HEK293 (cell line): ENCODE data around the gene DHRS11.

ENCODE experiments used
- CTCF ChIA-PET: fragments of 350-600 bp; formaldehyde crosslinking; extraction: SDS; loops from one replicate; lab custom pipeline; 2021; ENCODE audit warnings: antibody characterized with exemption; lab: Yijun Ruan, JAX
- POLR2A ChIA-PET: fragments of 300-600 bp; formaldehyde crosslinking; extraction: SDS; loops from one replicate; lab custom pipeline; 2020; ENCODE audit warnings: antibody characterized with exemption, inconsistent platforms; lab: Yijun Ruan, JAX
- H3K27ac ChIP-seq: fragments of 200-500 bp; sonication (Bioruptor generic); 2 replicates; pipeline ENCODE4 v1.5.1; 2014; ENCODE audit warnings: low read depth, low read length, control low read depth, inconsistent platforms; ENCODE audit errors: extremely low read depth
- H3K36me3 ChIP-seq, 2 experiments: fragments of 200-500 bp in 1 of 2; sonication (Bioruptor generic) in 1 of 2; 1 replicate in 1 of 2; 2 replicates in 1 of 2; pipeline ENCODE4 v1.5.1; 2014 to 2017; ENCODE audit warnings: inconsistent platforms in 2 of 2, low read length in 2 of 2; ENCODE audit not compliant: control insufficient read depth in 2 of 2, insufficient read depth in 1 of 2
- H3K4me1 ChIP-seq: fragments of 200-500 bp; sonication (Bioruptor generic); 2 replicates; pipeline ENCODE4 v1.5.1; 2014; ENCODE audit warnings: mild to moderate bottlenecking, low read length, inconsistent platforms; ENCODE audit not compliant: control insufficient read depth, insufficient read depth
- H3K4me3 ChIP-seq: 2 replicates; pipeline ENCODE4 v1.5.1; 2011; ENCODE audit warnings: low read depth, mild to moderate bottlenecking, control low read depth, low read length, moderate library complexity
- H3K9me3 ChIP-seq: fragments of 200-500 bp; sonication (Bioruptor generic); 2 replicates; pipeline ENCODE4 v1.5.1; 2014; ENCODE audit warnings: low read depth, low read length, inconsistent platforms; ENCODE audit not compliant: control insufficient read depth, insufficient read depth
- FEZF1 ChIP-seq: fragments of 450-650 bp; formaldehyde crosslinking; IDR thresholded peaks from 2 replicates; pipeline ENCODE4 v1.5.1; 2016; ENCODE audit warnings: missing biosample characterization, missing genetic modification characterization
- GLI4 ChIP-seq: fragments of 450-650 bp; formaldehyde crosslinking; IDR thresholded peaks from 2 replicates; pipeline ENCODE4 v1.5.1; 2016; ENCODE audit warnings: missing biosample characterization, missing genetic modification characterization
- GLIS2 ChIP-seq: fragments of 450-650 bp; formaldehyde crosslinking; IDR thresholded peaks from 2 replicates; pipeline ENCODE4 v1.5.1; 2016; ENCODE audit warnings: missing biosample characterization, missing genetic modification characterization
- KLF16 ChIP-seq: fragments of 450-650 bp; formaldehyde crosslinking; IDR thresholded peaks from 2 replicates; pipeline ENCODE4 v1.5.1; 2017; ENCODE audit warnings: missing biosample characterization, missing genetic modification characterization
- PATZ1 ChIP-seq: fragments of 450-650 bp; formaldehyde crosslinking; IDR thresholded peaks from 2 replicates; pipeline ENCODE4 v1.5.1; 2016; ENCODE audit warnings: missing biosample characterization, missing genetic modification characterization
- SALL2 ChIP-seq: fragments of 450-650 bp; formaldehyde crosslinking; IDR thresholded peaks from 2 replicates; pipeline ENCODE4 v1.5.0; 2017; ENCODE audit warnings: missing biosample characterization, mild to moderate bottlenecking, missing genetic modification characterization, borderline replicate concordance
- SP2 ChIP-seq: fragments of 450-650 bp; formaldehyde crosslinking; IDR thresholded peaks from 2 replicates; pipeline ENCODE4 v1.5.1; 2016; ENCODE audit warnings: missing biosample characterization, missing genetic modification characterization
- SP3 ChIP-seq: fragments of 450-650 bp; formaldehyde crosslinking; IDR thresholded peaks from 2 replicates; pipeline ENCODE4 v1.5.1; 2016; ENCODE audit warnings: missing biosample characterization, missing genetic modification characterization
- TCF7L2 ChIP-seq: IDR thresholded peaks from 2 replicates; pipeline ENCODE4 v1.6.1; 2011; ENCODE audit warnings: low read depth, mild to moderate bottlenecking, inconsistent platforms, low read length, moderate library complexity, borderline replicate concordance
- TRIM28 ChIP-seq: IDR thresholded peaks from 2 replicates; pipeline ENCODE4 v1.6.1; 2011; ENCODE audit warnings: low read length, control low read depth, borderline replicate concordance
- ZBTB26 ChIP-seq: fragments of 450-650 bp; formaldehyde crosslinking; optimal IDR thresholded peaks from 2 replicates; pipeline ENCODE3; 2016; ENCODE audit warnings: missing biosample characterization, mild to moderate bottlenecking, missing genetic modification characterization
- ZBTB48 ChIP-seq: fragments of 450-650 bp; formaldehyde crosslinking; IDR thresholded peaks from 2 replicates; pipeline ENCODE4 v1.5.1; 2016; ENCODE audit warnings: missing biosample characterization, missing genetic modification characterization
- ZBTB7A ChIP-seq: fragments of 450-650 bp; formaldehyde crosslinking; IDR thresholded peaks from 2 replicates; pipeline ENCODE4 v1.5.1; 2016; ENCODE audit warnings: low read depth, missing biosample characterization, missing genetic modification characterization
- ZFP41 ChIP-seq: fragments of 450-650 bp; formaldehyde crosslinking; IDR thresholded peaks from 2 replicates; pipeline ENCODE4 v1.5.1; 2016; ENCODE audit warnings: missing biosample characterization, missing genetic modification characterization, borderline replicate concordance
- ZNF10 ChIP-seq: fragments of 450-650 bp; formaldehyde crosslinking; IDR thresholded peaks from 2 replicates; pipeline ENCODE4 v1.5.1; 2017; ENCODE audit warnings: missing biosample characterization, missing genetic modification characterization
- ZNF302 ChIP-seq: fragments of 450-650 bp; formaldehyde crosslinking; IDR thresholded peaks from 2 replicates; pipeline ENCODE4 v1.5.1; 2016; ENCODE audit warnings: missing biosample characterization, missing genetic modification characterization, low read depth
- ZNF324 ChIP-seq: fragments of 450-650 bp; formaldehyde crosslinking; IDR thresholded peaks from 2 replicates; pipeline ENCODE4 v1.5.1; 2016; ENCODE audit warnings: missing biosample characterization, missing genetic modification characterization
- ZNF354C ChIP-seq: fragments of 450-650 bp; formaldehyde crosslinking; IDR thresholded peaks from 2 replicates; pipeline ENCODE4 v1.5.1; 2016; ENCODE audit warnings: missing biosample characterization, missing genetic modification characterization, low read depth, borderline replicate concordance
- ZNF37A ChIP-seq: fragments of 450-650 bp; IDR thresholded peaks from 2 replicates; pipeline ENCODE4 v1.5.1; 2018; ENCODE audit warnings: missing biosample characterization, missing genetic modification characterization
- ZNF433 ChIP-seq: fragments of 450-650 bp; formaldehyde crosslinking; IDR thresholded peaks from 2 replicates; pipeline ENCODE4 v1.5.1; 2016; ENCODE audit warnings: missing biosample characterization, missing genetic modification characterization, low read depth
- ZNF501 ChIP-seq: fragments of 450-650 bp; formaldehyde crosslinking; IDR thresholded peaks from 2 replicates; pipeline ENCODE4 v1.5.1; 2016; ENCODE audit warnings: missing biosample characterization, missing genetic modification characterization
- ZNF514 ChIP-seq: fragments of 450-650 bp; formaldehyde crosslinking; IDR thresholded peaks from 2 replicates; pipeline ENCODE4 v1.5.1; 2016; ENCODE audit warnings: missing biosample characterization, missing genetic modification characterization
- ZNF518A ChIP-seq: fragments of 450-650 bp; formaldehyde crosslinking; conservative IDR thresholded peaks from 2 replicates; pipeline ENCODE4 v1.5.1; 2016; ENCODE audit warnings: low read depth, missing biosample characterization, missing genetic modification characterization
- ZNF560 ChIP-seq: fragments of 450-650 bp; formaldehyde crosslinking; IDR thresholded peaks from 2 replicates; pipeline ENCODE4 v1.5.1; 2017; ENCODE audit warnings: missing biosample characterization, missing genetic modification characterization, borderline replicate concordance
- ZNF580 ChIP-seq: fragments of 450-650 bp; formaldehyde crosslinking; IDR thresholded peaks from 2 replicates; pipeline ENCODE4 v1.5.1; 2016; ENCODE audit warnings: missing biosample characterization, missing genetic modification characterization
- ZNF596 ChIP-seq: fragments of 450-650 bp; IDR thresholded peaks from 2 replicates; pipeline ENCODE4 v1.5.0; 2018; ENCODE audit warnings: missing biosample characterization, mild to moderate bottlenecking, missing genetic modification characterization, moderate library complexity
- ZNF600 ChIP-seq: fragments of 450-650 bp; formaldehyde crosslinking; IDR thresholded peaks from 2 replicates; pipeline ENCODE4 v1.5.1; 2016; ENCODE audit warnings: missing biosample characterization, missing genetic modification characterization
- ZNF626 ChIP-seq: fragments of 450-650 bp; sonication (Bioruptor Pico); formaldehyde crosslinking; IDR thresholded peaks from 2 replicates; pipeline ENCODE4 v1.5.1; 2018; ENCODE audit warnings: missing biosample characterization, missing genetic modification characterization, inconsistent platforms
- ZNF629 ChIP-seq: fragments of 450-650 bp; formaldehyde crosslinking; IDR thresholded peaks from 2 replicates; pipeline ENCODE4 v1.5.1; 2017; ENCODE audit warnings: missing biosample characterization, missing genetic modification characterization
- ZNF658 ChIP-seq: fragments of 450-650 bp; formaldehyde crosslinking; IDR thresholded peaks from 2 replicates; pipeline ENCODE4; 2016; ENCODE audit warnings: missing biosample characterization, missing genetic modification characterization

The DHRS11 gene

GRCh38 chr17:36601303-36602029, 9.8 kb downstream of the DHRS11 start, which contains the start of gene MRM1:
MRM1 (plus strand) TSS chr17:36601583; CDS start chr17:36601811, 228 bp downstream.
- ChIA-PET CTCF (interaction anchor here (0.6 to 3.9 kb wide), 15 partner anchors 9 to 639 kb away, joined by 3 to 45 read pairs (median 5); partner anchors contain the start of genes DHRS11, MYO19 and PIGW), POLR2A (interaction anchor here (0.5 to 3.8 kb wide), 23 partner anchors 9 to 775 kb away, joined by 3 to 70 read pairs (median 3); partner anchors contain the start of genes AATF, DHRS11, GGNBP2 and MYO19)
- H3K4me1 ChIP-seq: peaks cover 9% of the 10 kb centered on the region; the same call in 1 of the 2 replicates
- peaks cover 4 to 47% of the 10 kb centered on the region in 2 experiments; a peak in 2 of 3 replicates for H3K36me3 ChIP-seq
- peak within 1 kb of the TSS; percentile 88 for H3K4me3 ChIP-seq
- H3K27ac ChIP-seq: peak within 1 kb of the TSS; percentile 56
- no peaks in the 10 kb centered on the region for H3K9me3 ChIP-seq
- TF ChIP-seq GLIS2 (tag by site-specific recombination) (peak; percentile 93), ZBTB7A (tag by site-specific recombination) (peak; percentile 93), ZNF560 (no peak), ZNF658 (tag by site-specific recombination) (no peak), ZNF10 (tag by site-specific recombination) (no peak), ZBTB26 (tag by site-specific recombination) (peak; percentile 80), ZNF596 (tag by site-specific recombination) (no peak), ZNF433 (tag by site-specific recombination) (no peak), ZNF629 (tag by site-specific recombination) (peak; percentile 46; the same call in 1 of the 2 replicates), ZFP41 (tag by site-specific recombination) (no peak), FEZF1 (tag by site-specific recombination) (no peak), ZNF302 (tag by site-specific recombination) (no peak), ZNF626 (tag by site-specific recombination) (no peak), ZBTB48 (tag by site-specific recombination) (peak; percentile 55; the same call in 1 of the 2 replicates), ZNF518A (tag by site-specific recombination) (0 out of 2 replicates have a peak, but pooled peaks have one; percentile 36), ZNF37A (tag by site-specific recombination) (no peak), ZNF600 (tag by site-specific recombination) (peak; percentile 57), SALL2 (tag by site-specific recombination) (no peak), SP3 (tag by site-specific recombination) (peak; percentile 92), KLF16 (tag by site-specific recombination) (peak; percentile 65), TRIM28 (no peak), PATZ1 (tag by site-specific recombination) (peak; percentile 91; the same call in 1 of the 2 replicates), ZNF501 (tag by site-specific recombination) (peak; percentile 56; the same call in 1 of the 2 replicates), ZNF354C (tag by site-specific recombination) (no peak), ZNF580 (tag by site-specific recombination) (0 out of 2 replicates have a peak, but pooled peaks have one; percentile 61), SP2 (tag by site-specific recombination) (peak; percentile 76), ZNF514 (tag by site-specific recombination) (no peak), GLI4 (tag by site-specific recombination) (no peak; the same call in 1 of the 2 replicates), ZNF324 (0 out of 2 replicates have a peak, but pooled peaks have one; percentile 48), TCF7L2 (no peak)
